ENCODE data around the gene DPF1.

The DPF1 gene

DNA sequence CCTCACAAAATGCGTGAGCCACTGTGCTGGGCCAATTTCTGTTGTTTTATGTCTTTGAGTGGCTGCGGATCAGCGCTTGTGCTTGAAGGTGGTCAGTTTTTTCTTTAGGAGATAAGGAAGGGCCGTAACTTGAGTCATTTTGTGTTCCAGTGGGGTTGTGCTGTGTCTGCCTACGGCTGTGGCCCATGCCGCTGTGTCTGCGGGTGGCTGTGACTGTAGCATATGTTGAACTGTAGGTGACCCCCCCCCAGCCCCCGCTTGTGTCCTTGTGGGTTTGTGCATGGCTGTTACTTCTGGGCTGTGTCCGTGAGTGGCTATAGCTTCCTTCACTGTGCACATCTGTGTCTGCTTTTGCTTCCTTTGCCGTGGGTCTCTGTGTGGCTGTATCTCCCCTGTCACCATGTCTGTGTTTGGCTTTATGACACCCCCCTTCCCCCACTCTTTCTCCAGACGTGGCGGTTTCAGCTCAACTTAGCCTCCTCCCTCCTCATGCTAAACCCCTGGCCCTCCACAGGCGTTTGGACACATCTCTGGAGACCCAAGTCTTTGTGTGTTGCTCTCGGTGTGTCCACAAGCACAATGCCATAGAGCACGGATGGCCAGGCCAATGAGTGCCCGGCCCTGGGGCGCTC is 31.5 kb upstream of the DPF1 start:
- TF ChIP-seq CTCF (conservative IDR thresholded peaks at IDR 0.05; ENCODE audit: low read length) = no peak
- no peak overlapping the region for H3K4me3 ChIP-seq (ENCODE audit: low read length)
- DNase-seq (ENCODE audit: low read depth) = no peak

GRCh38 chr19:38253788-38254187 is 29.8 kb upstream of the DPF1 start:
- TF ChIP-seq CTCF (conservative IDR thresholded peaks at IDR 0.05; ENCODE audit: low read length) = no peak
- DNase-seq (ENCODE audit: low read depth) = no peak
- H3K4me3 ChIP-seq (ENCODE audit: low read length) = no peak overlapping the region

DNA sequence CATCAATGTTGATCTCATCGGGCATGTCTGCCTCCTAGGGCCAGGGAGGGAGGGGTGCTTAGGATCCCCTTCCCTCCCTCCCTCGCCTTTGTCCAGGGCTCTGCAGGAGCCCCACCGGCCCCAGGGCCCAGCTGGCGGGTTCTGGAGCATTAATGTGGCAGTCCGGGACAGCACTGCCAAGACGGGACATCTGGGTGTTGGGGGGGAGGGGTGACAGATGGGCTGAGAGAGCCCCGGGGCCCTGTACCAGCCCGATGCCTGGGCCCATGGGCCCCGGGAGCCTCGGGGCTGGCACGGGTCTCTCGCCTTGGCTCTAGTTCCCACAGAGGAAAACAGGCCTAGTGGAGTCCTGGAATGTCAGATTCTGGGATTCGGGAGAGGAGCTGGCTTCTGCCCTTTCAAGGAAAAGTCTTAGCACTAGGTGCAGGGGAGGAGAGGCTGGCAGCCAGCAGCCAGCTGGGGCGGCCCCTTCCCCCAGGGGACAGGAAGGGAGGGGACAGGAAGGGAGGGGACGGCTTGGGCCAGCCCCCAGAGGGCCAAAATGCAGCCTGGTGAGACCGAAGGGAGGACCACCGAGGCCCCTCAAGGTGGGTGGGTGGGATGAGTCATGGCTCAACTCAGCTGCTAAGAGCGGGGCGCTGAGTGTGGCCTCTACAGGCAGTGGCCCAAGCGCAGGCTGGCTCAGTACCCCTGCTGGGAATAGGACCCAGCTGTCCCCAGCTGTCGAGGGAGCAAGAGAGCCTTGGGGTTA is 29.1 kb upstream of the DPF1 start:
- no peak for TF ChIP-seq CTCF (conservative IDR thresholded peaks at IDR 0.05; ENCODE audit: low read length)
- DNase-seq (ENCODE audit: low read depth) = no peak
- H3K4me3 ChIP-seq (ENCODE audit: low read length) = no peak overlapping the region

DNA sequence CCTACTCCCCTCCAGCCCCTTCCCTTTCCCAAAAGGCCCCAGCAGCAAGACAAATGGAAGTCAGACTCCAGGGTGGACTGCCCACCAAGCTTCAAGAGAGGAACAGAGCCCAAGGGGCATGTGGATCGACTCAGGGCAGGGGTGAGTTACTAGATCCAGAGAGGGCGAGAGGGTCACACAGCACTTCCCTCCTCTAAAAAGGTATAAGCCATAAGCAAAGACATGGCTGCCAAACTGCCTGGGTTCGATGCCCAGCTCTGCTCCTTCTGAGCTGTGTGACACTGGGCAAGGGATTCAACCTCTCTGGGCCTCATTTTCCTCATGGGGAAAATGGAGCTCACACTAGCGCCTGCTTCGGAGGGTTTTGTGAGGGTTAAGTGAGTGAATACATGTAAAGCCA is 28.4 kb upstream of the DPF1 start:
- H3K4me3 ChIP-seq (ENCODE audit: low read length) = no peak overlapping the region
- no peak for DNase-seq (ENCODE audit: low read depth)
- no peak for TF ChIP-seq CTCF (conservative IDR thresholded peaks at IDR 0.05; ENCODE audit: low read length)

DNA sequence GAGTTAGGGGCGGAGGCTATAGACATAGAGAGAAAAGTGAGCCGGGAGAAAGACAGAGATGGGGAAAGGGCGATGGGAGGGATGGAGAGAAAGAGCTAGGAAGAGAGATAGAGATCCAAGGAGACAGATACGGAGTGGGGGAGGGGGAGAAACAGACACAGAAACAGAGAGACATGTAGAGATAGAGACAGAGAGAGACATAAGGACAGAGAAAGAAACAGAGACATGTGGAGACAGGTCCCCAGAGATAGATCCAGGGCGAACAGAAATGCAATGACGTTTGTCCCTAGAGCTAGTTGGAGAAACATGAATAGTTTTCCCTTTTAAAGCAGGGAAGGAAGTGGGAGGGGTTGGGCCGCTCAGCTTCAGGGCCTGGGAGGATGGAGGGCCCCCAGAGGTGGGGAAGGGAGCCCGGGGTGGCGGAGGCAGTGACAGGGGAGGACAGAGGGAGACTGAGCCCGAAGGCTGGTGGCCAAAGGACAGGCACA is 27.6 kb upstream of the DPF1 start:
- no peak for TF ChIP-seq CTCF (conservative IDR thresholded peaks at IDR 0.05; ENCODE audit: low read length)
- DNase-seq (ENCODE audit: low read depth) = peak; percentile 31
- no peak overlapping the region for H3K4me3 ChIP-seq (ENCODE audit: low read length)

DNA sequence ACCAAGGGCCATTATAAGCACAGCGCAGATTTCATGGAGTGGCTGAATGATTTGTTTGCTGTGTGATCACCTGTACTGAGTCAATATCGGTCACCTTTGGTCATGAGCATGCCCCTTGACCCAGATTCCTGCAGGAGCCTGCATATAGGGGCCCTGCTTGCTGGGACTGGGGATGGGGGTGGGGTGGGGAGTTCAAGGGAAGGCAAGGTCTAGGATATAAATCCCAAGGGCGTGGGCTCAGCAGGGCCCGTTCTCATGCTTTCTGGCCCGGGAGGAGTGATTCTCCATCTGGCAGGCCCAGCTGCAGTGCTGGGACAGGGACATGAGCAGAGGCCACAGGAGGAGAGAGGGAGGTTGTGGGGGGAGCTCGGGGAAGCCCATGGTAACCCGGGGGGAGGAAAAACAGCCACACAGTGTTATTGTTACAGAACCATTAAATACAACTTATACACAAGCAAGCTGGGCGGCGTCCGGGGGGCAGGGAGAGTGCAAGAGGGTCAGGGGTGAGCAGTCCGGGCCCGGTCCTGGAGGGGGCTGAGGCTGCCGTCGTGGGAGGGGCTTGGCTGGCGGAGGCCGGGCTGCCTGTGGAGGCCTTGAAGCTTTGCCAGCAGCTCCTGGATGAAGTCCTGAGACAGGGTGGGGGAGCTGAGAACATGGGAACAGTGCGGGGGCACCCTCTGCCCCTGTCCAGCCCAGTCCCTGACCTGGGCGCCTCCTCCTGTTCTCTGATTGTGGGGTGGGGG is 27.0 kb upstream of the DPF1 start:
- DNase-seq (ENCODE audit: low read depth) = no peak
- TF ChIP-seq CTCF (conservative IDR thresholded peaks at IDR 0.05; ENCODE audit: low read length) = no peak
- no peak overlapping the region for H3K4me3 ChIP-seq (ENCODE audit: low read length)
